Measurements from ENCODE around the gene SAMD14. TPM values are rescaled to one million over a fixed set of nuclear protein-coding genes. Genes with fewer than 3 reads are reported as not detected.

Gene SAMD14
- total RNA-seq, 1 experiment from 2014 or later: 3.4 TPM

GRCh38 chr17:50118076-50118827 lies 11.7 kb downstream of the SAMD14 start:
- H3K27me3 Mint-ChIP-seq (ENCODE audit: insufficient read depth, unreplicated experiment): no peaks in the 10 kb centered on the region
- H3K4me3 ChIP-seq (ENCODE audit: low read depth, low read length): no peak overlapping the region
- no peak overlapping the region for H3K27ac Mint-ChIP-seq (ENCODE audit: unreplicated experiment)
- H3K4me1 Mint-ChIP-seq (ENCODE audit: low read depth, unreplicated experiment): peaks cover 4% of the 10 kb centered on the region
- H3K9me3 ChIP-seq: no peaks in the 10 kb centered on the region
- no peaks in the 10 kb centered on the region for H3K27me3 ChIP-seq (replicated peaks; ENCODE audit: control insufficient read depth, insufficient read depth, low read length)
- no peaks in the 10 kb centered on the region for H3K36me3 Mint-ChIP-seq (ENCODE audit: insufficient read depth, unreplicated experiment)
- ChIA-PET CTCF (interaction anchor here (0.6 to 0.9 kb wide), 3 partner anchors 23 to 203 kb away, joined by 3 to 6 read pairs (median 3); no protein-coding TSS in a partner anchor), POLR2A (no interaction called here)
- H3K36me3 ChIP-seq (ENCODE audit: control insufficient read depth, insufficient read depth, low read length): no peaks in the 10 kb centered on the region
- 0 out of 2 replicates have a peak, but pooled peaks cover 5% of the 10 kb centered on the region for H3K4me1 ChIP-seq
- intact Hi-C loops (cut with micrococcal nuclease; ENCODE audit: unreplicated experiment): no loop called here
- no TSS peak for BruUV-seq (replicated peaks)
- H3K9me3 Mint-ChIP-seq (ENCODE audit: unreplicated experiment): no peaks in the 10 kb centered on the region
- H3K4me3 Mint-ChIP-seq (ENCODE audit: unreplicated experiment): no peak overlapping the region
- TF ChIP-seq CTCF (IDR thresholded peaks at IDR 0.05; ENCODE audit: insufficient read depth in 1 of 2, low read depth in 1 of 2, low read length in 1 of 2, severe bottlenecking in 1 of 2, unreplicated experiment in 1 of 2): no peak
- peak; percentile 29 to 48 for DNase-seq

GRCh38 chr17:50117202-50118051 lies 12.5 kb downstream of the SAMD14 start:
- H3K4me1 Mint-ChIP-seq (ENCODE audit: low read depth, unreplicated experiment): peaks cover 4% of the 10 kb centered on the region

More at GRCh38 chr17:50117202-50118051, 12.5 kb downstream of the SAMD14 start:
- Mint-ChIP-seq H3K36me3 (ENCODE audit: insufficient read depth, unreplicated experiment) (no peaks in the 10 kb centered on the region), H3K4me3 (ENCODE audit: unreplicated experiment) (no peak overlapping the region), H3K27me3 (ENCODE audit: insufficient read depth, unreplicated experiment) (no peaks in the 10 kb centered on the region), H3K27ac (ENCODE audit: unreplicated experiment) (no peak overlapping the region), H3K9me3 (ENCODE audit: unreplicated experiment) (no peaks in the 10 kb centered on the region)
- no TSS peak for BruUV-seq (replicated peaks)
- ChIA-PET CTCF (interaction anchor here (0.8 to 1.1 kb wide), 2 partner anchors 14 to 202 kb away, joined by 3 read pairs; no protein-coding TSS in a partner anchor), POLR2A (no interaction called here)
- peak in 1 of 2 experiments; percentile 17 for TF ChIP-seq CTCF (IDR thresholded peaks at IDR 0.05; ENCODE audit: insufficient read depth in 1 of 2, low read depth in 1 of 2, low read length in 1 of 2, severe bottlenecking in 1 of 2, unreplicated experiment in 1 of 2)
- Histone ChIP-seq H3K4me1 (peaks cover 11% of the 10 kb centered on the region), H3K9me3 (no peaks in the 10 kb centered on the region), H3K36me3 (ENCODE audit: control insufficient read depth, insufficient read depth, low read length) (no peaks in the 10 kb centered on the region), H3K4me3 (ENCODE audit: low read depth, low read length) (no peak overlapping the region), H3K27me3 (replicated peaks; ENCODE audit: control insufficient read depth, insufficient read depth, low read length) (no peaks in the 10 kb centered on the region)
- intact Hi-C loops (cut with micrococcal nuclease; ENCODE audit: unreplicated experiment): no loop called here
- DNase-seq: peak; percentile 53 to 60

Data from Caco-2 (cell line).